ENCODE measurements around the gene NEXN. TPM values are rescaled to one million over a fixed set of nuclear protein-coding genes. Genes with fewer than 3 reads are reported as not detected.

NEXN gene
- total RNA-seq, 1 donor, result 17.6 TPM

GRCh38 chr1:77987919-77988318 is 99.5 kb downstream of the NEXN start:
- no peak for DNase-seq (ENCODE audit: low read depth)
- TF ChIP-seq CTCF (IDR thresholded peaks at IDR 0.05; ENCODE audit: insufficient read depth, low read length), result no peak
- no peak overlapping the region for H3K4me3 ChIP-seq (ENCODE audit: low read depth, low read length)

- TF ChIP-seq CTCF (IDR thresholded peaks at IDR 0.05; ENCODE audit: insufficient read depth, low read length), result no peak
- H3K4me3 ChIP-seq (ENCODE audit: low read depth, low read length), result no peak overlapping the region
- DNase-seq (ENCODE audit: low read depth), result no peak
These were observed 101.3 kb downstream of the NEXN start for GRCh38 chr1:77989744-77990143.

- no peak for TF ChIP-seq CTCF (IDR thresholded peaks at IDR 0.05; ENCODE audit: insufficient read depth, low read length)
- no peak for DNase-seq (ENCODE audit: low read depth)
- no peak overlapping the region for H3K4me3 ChIP-seq (ENCODE audit: low read depth, low read length)
These were observed 102.3 kb downstream of the NEXN start for GRCh38 chr1:77990629-77991204.

- H3K4me3 ChIP-seq (ENCODE audit: low read depth, low read length), result no peak overlapping the region
- DNase-seq (ENCODE audit: low read depth), result no peak
- TF ChIP-seq CTCF (IDR thresholded peaks at IDR 0.05; ENCODE audit: insufficient read depth, low read length), result no peak
These were observed 103.2 kb downstream of the NEXN start for GRCh38 chr1:77991638-77992037.

Other genes starting within 250 kb of the NEXN start
- 72.4 and 86.3 TPM in 2 replicates for gene ZZZ3, start 206.0 kb upstream of the NEXN start, total RNA-seq (ENCODE audit: low replicate concordance)
- gene USP33, start 128.8 kb upstream of the NEXN start, total RNA-seq (ENCODE audit: low replicate concordance), result 71.9 and 93.5 TPM in 2 replicates
- 19.3 and 32.4 TPM in 2 replicates for gene MIGA1, start 109.0 kb upstream of the NEXN start, total RNA-seq (ENCODE audit: low replicate concordance)
- 32.4 and 87.7 TPM in 2 replicates for gene FUBP1, start 90.4 kb downstream of the NEXN start, total RNA-seq (ENCODE audit: low replicate concordance)
- gene DNAJB4, start 116.3 kb downstream of the NEXN start, total RNA-seq (ENCODE audit: low replicate concordance), result 42.0 and 52.7 TPM in 2 replicates
- 0.63 and 0.74 TPM in 2 replicates for gene GIPC2, start 157.3 kb downstream of the NEXN start, total RNA-seq (ENCODE audit: low replicate concordance)